Activated CD4-positive, alpha-beta memory T cell treated with anti-CD3 and anti-CD28 coated beads for 36 hours (primary cell): ENCODE data around the gene TBATA. TPM values are rescaled to one million over a fixed set of nuclear protein-coding genes. Genes with fewer than 3 reads are reported as not detected.

Source experiments
- CTCF ChIA-PET: fragments of 350-600 bp; sonication (Branson Sonifier 250); formaldehyde crosslinking; loops from one replicate; lab custom pipeline; 2021; ENCODE audit warnings: antibody characterized with exemption, inconsistent platforms; lab: Charles Lee
- POLR2A ChIA-PET: fragments of 350-600 bp; sonication (Branson Sonifier 250); formaldehyde crosslinking; loops from one replicate; lab custom pipeline; 2021; ENCODE audit warnings: antibody characterized with exemption; lab: Charles Lee
- DNase-seq: peaks from one replicate; pipeline ENCODE4 v3.0.0-alpha.2; 2020
- H3K27ac Mint-ChIP-seq: one replicate; pipeline ENCODE4 v1.8.0; 2021; ENCODE audit warnings: mixed read lengths
- H3K27me3 Mint-ChIP-seq: one replicate; pipeline ENCODE4 v1.8.0; 2021; ENCODE audit warnings: mixed read lengths
- H3K36me3 Mint-ChIP-seq: one replicate; pipeline ENCODE4 v1.8.0; 2021; ENCODE audit warnings: mixed read lengths
- H3K4me1 Mint-ChIP-seq: one replicate; pipeline ENCODE4 v1.8.0; 2021; ENCODE audit warnings: low read depth, mixed read lengths
- H3K4me3 Mint-ChIP-seq: one replicate; pipeline ENCODE4 v1.8.0; 2021; ENCODE audit warnings: mild to moderate bottlenecking, mixed read lengths
- H3K9me3 Mint-ChIP-seq: one replicate; pipeline ENCODE4 v1.8.0; 2021; ENCODE audit warnings: mixed read lengths
- intact Hi-C: fragments of 100-400 bp; cut with micrococcal nuclease; formaldehyde crosslinking; loops from one replicate; pipeline ENCODE4 v1.15.1; 2023
- total RNA-seq, 2 experiments: library from RNA; stranded (reverse); gene quantifications; one replicate each; pipeline ENCODE4 v1.2.3, GENCODE V29; 2021

The TBATA gene
- total RNA-seq, 2 experiments from 2014 or later: not detected

DNA sequence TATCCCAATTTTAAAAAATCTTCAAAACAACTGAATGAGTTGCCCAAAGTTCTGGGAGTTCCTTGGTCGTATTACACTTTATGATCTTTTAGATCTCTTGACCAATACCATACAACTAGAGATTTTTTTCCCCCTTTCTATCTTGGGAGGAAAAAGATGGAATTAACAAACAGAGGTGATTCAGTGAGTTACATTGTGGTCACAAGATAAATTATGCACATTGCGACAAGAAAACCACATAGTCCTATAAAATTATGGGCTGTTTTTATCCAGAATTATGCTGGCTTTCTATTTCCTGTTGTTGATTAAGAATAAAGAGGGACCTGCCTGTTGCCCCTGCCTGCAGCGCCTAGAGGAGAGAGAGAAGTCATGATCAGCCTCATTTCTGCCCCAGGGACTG, 22.4 kb upstream of the TBATA start:
- no peak for DNase-seq
- CTCF ChIA-PET: no interaction called here
- no peak overlapping the region for H3K4me3 Mint-ChIP-seq
- H3K27me3 Mint-ChIP-seq: peaks cover 11% of the 10 kb centered on the region
- H3K36me3 Mint-ChIP-seq: no peaks in the 10 kb centered on the region
- POLR2A ChIA-PET: no interaction called here
- no peaks in the 10 kb centered on the region for H3K9me3 Mint-ChIP-seq
- H3K4me1 Mint-ChIP-seq: no peaks in the 10 kb centered on the region
- no peak overlapping the region for H3K27ac Mint-ChIP-seq
- intact Hi-C loops: no loop called here

DNA sequence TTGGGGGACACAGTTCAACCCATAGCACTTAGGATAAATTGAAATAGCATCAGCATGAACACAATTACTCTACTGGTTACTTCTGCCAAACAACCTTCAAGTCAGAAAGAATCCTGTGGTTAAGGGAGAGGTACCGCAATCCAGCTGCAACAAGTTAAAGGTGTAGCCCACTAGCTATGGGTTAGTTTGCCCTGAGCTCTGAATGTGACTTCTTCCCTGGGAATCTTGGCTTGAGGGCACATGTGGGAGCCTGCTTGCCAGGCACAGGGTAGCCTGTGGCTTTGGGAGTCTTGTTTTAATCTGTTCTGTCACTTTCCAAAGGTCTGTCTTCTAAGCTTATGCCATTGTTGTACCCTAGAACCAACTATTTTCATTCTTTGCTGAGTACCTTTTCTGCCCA, 21.7 kb upstream of the TBATA start:
- POLR2A ChIA-PET: no interaction called here
- intact Hi-C loops: no loop called here
- no peaks in the 10 kb centered on the region for H3K9me3 Mint-ChIP-seq
- CTCF ChIA-PET: interaction anchor here (0.6 kb wide), 1 partner anchor 39 kb away, joined by 4 read pairs; no protein-coding TSS in a partner anchor
- H3K27ac Mint-ChIP-seq: no peak overlapping the region
- peaks cover 11% of the 10 kb centered on the region for H3K27me3 Mint-ChIP-seq
- H3K36me3 Mint-ChIP-seq: no peaks in the 10 kb centered on the region
- no peak overlapping the region for H3K4me3 Mint-ChIP-seq
- no peak for DNase-seq
- no peaks in the 10 kb centered on the region for H3K4me1 Mint-ChIP-seq

DNA sequence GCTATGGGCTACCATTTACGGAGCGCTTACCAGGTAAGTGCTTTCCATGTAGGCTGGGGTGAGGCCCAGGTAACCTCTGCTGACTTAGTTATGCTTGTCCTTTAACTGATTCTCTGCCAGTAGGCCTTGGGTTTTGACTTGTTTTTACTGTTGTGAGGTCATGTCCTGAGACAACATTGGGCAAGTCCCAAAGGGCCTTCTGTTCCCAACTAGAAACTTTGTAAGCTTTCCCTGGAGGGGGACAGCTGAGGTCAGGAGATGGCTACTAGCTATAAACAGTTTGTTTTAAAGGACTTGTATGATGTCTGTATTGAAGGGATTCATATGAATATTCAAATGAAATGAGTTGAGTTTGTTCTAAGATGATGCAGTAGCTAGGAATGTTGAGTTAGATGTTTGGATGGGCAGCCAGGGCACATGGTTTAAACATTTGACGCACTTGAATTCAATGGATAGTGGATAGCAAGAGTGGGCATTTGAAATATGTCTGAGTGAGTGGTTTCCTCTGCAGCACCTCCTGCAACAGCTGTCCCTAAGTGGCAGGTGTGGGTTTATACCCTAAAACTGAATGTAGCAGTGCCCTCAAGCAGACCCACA, 20.5 kb upstream of the TBATA start:
- intact Hi-C loops: no loop called here
- Mint-ChIP-seq H3K9me3 (no peaks in the 10 kb centered on the region), H3K27me3 (peaks cover 11% of the 10 kb centered on the region), H3K4me3 (no peak overlapping the region), H3K4me1 (no peaks in the 10 kb centered on the region), H3K36me3 (no peaks in the 10 kb centered on the region), H3K27ac (no peak overlapping the region)
- no peak for DNase-seq
- ChIA-PET CTCF (interaction anchor here (0.6 kb wide), 1 partner anchor 74 kb away, joined by 3 read pairs; no protein-coding TSS in a partner anchor), POLR2A (no interaction called here)

- Mint-ChIP-seq H3K27ac (no peak overlapping the region), H3K4me3 (no peak overlapping the region), H3K4me1 (no peaks in the 10 kb centered on the region), H3K9me3 (no peaks in the 10 kb centered on the region), H3K27me3 (peaks cover 17% of the 10 kb centered on the region), H3K36me3 (no peaks in the 10 kb centered on the region)
- intact Hi-C loops: no loop called here
- ChIA-PET CTCF (no interaction called here), POLR2A (no interaction called here)
- DNase-seq: no peak
Observed at GRCh38 chr10:70804421-70804808, 19.2 kb upstream of the TBATA start.

DNA sequence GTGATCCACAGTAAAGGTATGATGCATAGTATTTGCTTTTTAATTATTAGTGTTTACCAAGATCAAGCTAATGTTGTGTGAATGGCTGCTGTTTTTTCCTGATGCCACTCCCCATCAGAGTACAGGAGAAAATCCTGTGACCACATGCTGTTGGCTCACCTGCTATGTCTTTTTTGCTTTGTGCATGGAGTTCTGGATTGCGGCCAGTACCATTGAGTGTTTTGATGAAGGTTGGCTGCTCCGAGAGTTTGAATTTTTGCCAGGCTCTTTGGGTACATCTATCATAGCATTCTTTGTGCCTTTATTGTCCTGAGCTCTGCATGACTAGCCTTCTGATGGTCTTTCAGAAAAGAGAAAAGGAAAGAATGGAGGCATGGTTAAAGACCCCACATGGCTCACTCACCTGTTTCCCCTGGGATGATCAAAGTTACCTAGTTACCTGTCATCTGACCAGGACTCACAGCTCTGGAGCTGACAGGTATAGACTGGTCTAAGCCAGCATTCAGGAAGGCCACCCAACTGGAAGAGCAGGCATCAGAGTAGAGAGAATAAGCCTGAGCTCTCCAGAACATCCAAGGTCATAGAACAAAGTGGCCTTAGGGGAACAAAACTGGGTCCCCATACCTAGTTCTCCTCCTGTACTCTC, 18.7 kb upstream of the TBATA start:
- Mint-ChIP-seq H3K27me3 (peaks cover 19% of the 10 kb centered on the region), H3K27ac (no peak overlapping the region), H3K4me1 (no peaks in the 10 kb centered on the region), H3K9me3 (no peaks in the 10 kb centered on the region), H3K4me3 (no peak overlapping the region), H3K36me3 (no peaks in the 10 kb centered on the region)
- CTCF ChIA-PET: interaction anchor here (0.9 kb wide), 1 partner anchor 33 kb away, joined by 3 read pairs; no protein-coding TSS in a partner anchor
- intact Hi-C loops: no loop called here
- POLR2A ChIA-PET: no interaction called here
- no peak for DNase-seq

DNA sequence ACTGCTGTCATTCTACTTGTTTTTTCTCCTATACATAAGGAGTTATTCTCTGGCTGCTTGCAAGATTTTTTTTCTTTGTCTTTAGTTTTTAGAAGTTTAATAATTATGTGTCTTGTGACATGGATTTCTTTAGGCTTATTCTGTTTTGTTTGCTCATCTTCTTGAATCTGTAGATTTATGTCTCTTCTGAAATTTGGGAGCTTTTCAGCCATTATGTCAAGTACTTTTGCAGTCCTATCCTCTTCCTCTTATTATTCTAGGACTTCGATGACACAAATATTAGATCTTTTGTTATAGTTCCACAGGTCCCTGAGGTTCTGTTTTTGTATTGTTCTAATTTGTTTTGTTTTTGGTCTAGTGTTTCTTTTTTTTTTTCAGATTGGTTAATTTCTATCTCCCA, 16.7 kb upstream of the TBATA start:
- peaks cover 28% of the 10 kb centered on the region for H3K27me3 Mint-ChIP-seq
- DNase-seq: no peak
- intact Hi-C loops: no loop called here
- H3K36me3 Mint-ChIP-seq: no peaks in the 10 kb centered on the region
- H3K27ac Mint-ChIP-seq: no peak overlapping the region
- no peaks in the 10 kb centered on the region for H3K9me3 Mint-ChIP-seq
- ChIA-PET POLR2A (no interaction called here), CTCF (no interaction called here)
- no peak overlapping the region for H3K4me3 Mint-ChIP-seq
- H3K4me1 Mint-ChIP-seq: no peaks in the 10 kb centered on the region

GRCh38 chr10:70799124-70799523, 13.9 kb upstream of the TBATA start:
- Mint-ChIP-seq H3K36me3 (no peaks in the 10 kb centered on the region), H3K4me3 (no peak overlapping the region), H3K4me1 (no peaks in the 10 kb centered on the region), H3K27ac (no peak overlapping the region), H3K9me3 (no peaks in the 10 kb centered on the region), H3K27me3 (peaks cover 19% of the 10 kb centered on the region)
- no peak for DNase-seq
- POLR2A ChIA-PET: no interaction called here
- CTCF ChIA-PET: no interaction called here
- intact Hi-C loops: no loop called here

GRCh38 chr10:70797840-70798239, 12.7 kb upstream of the TBATA start:
- Mint-ChIP-seq H3K4me3 (no peak overlapping the region), H3K4me1 (no peaks in the 10 kb centered on the region), H3K27me3 (peaks cover 21% of the 10 kb centered on the region), H3K36me3 (no peaks in the 10 kb centered on the region), H3K27ac (no peak overlapping the region), H3K9me3 (no peaks in the 10 kb centered on the region)
- intact Hi-C loops: no loop called here
- POLR2A ChIA-PET: no interaction called here
- no peak for DNase-seq
- CTCF ChIA-PET: no interaction called here

DNA sequence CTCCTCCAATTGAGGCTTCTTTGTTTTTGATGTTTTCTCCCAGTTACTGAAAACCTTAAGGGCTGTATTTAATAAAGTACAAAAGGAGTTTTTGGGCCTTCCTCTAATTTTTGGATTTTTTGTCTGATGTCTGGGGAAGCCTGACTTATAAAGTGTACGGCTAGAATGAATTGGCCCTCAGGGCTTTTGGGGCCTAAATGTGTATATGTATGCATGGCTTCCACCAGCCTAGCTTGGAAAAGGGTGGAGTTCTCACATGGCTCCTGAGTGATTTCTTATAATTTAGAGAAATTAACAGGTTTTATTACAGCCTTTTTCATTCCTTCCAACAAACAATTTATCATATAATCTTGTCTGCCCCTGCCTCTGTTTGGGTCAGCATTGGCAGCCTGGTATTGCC, 10.4 kb upstream of the TBATA start:
- POLR2A ChIA-PET: no interaction called here
- CTCF ChIA-PET: no interaction called here
- Mint-ChIP-seq H3K27ac (no peak overlapping the region), H3K36me3 (no peaks in the 10 kb centered on the region), H3K4me3 (no peak overlapping the region), H3K4me1 (no peaks in the 10 kb centered on the region), H3K9me3 (no peaks in the 10 kb centered on the region), H3K27me3 (peaks cover 27% of the 10 kb centered on the region)
- DNase-seq: no peak
- intact Hi-C loops: no loop called here

- intact Hi-C loops: no loop called here
- ChIA-PET CTCF (no interaction called here), POLR2A (no interaction called here)
- Mint-ChIP-seq H3K27me3 (peaks cover 13% of the 10 kb centered on the region), H3K27ac (no peak overlapping the region), H3K9me3 (no peaks in the 10 kb centered on the region), H3K36me3 (no peaks in the 10 kb centered on the region), H3K4me1 (peaks cover 8% of the 10 kb centered on the region), H3K4me3 (no peak overlapping the region)
- no peak for DNase-seq
Observed at GRCh38 chr10:70791386-70792039, 6.3 kb upstream of the TBATA start.

- intact Hi-C loops: no loop called here
- peaks cover 3% of the 10 kb centered on the region for H3K27me3 Mint-ChIP-seq
- peaks cover 8% of the 10 kb centered on the region for H3K4me1 Mint-ChIP-seq
- no peak overlapping the region for H3K27ac Mint-ChIP-seq
- ChIA-PET CTCF (interaction anchor here (1.0 kb wide), 1 partner anchor 94 kb away, joined by 3 read pairs; no protein-coding TSS in a partner anchor), POLR2A (no interaction called here)
- H3K4me3 Mint-ChIP-seq: no peak overlapping the region
- peak; percentile 25 for DNase-seq
- H3K36me3 Mint-ChIP-seq: no peaks in the 10 kb centered on the region
- no peaks in the 10 kb centered on the region for H3K9me3 Mint-ChIP-seq
Observed at GRCh38 chr10:70786799-70787415, 1.7 kb upstream of the TBATA start.

DNA sequence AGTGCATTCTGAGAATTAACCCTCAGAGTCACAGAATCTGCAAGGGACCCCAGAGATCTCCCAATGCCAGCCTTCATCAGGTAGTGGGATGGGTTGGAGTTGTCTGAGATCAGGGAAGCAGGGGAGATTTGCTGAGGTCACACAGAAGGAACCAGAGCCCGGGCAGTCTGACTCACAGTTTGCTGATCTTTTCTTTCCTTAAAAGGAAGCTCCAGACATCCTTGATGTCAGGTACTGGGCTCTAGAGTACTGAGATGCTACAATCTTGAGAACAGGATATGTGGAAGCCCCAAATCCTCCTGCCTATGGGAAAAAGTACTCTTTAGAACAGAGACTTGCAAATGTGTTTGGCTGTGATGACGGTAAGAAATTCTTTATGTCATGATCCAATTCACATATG, 706 bp downstream of the TBATA start:
- ChIA-PET CTCF (interaction anchor here (0.5 kb wide), 1 partner anchor 348 kb away, joined by 4 read pairs; no protein-coding TSS in a partner anchor), POLR2A (no interaction called here)
- intact Hi-C loops: no loop called here
- H3K4me1 Mint-ChIP-seq: peaks cover 8% of the 10 kb centered on the region
- H3K4me3 Mint-ChIP-seq: no peak overlapping the region
- H3K9me3 Mint-ChIP-seq: no peaks in the 10 kb centered on the region
- DNase-seq: no peak
- H3K27me3 Mint-ChIP-seq: peaks cover 1% of the 10 kb centered on the region
- H3K36me3 Mint-ChIP-seq: no peaks in the 10 kb centered on the region
- H3K27ac Mint-ChIP-seq: no peak overlapping the region
